H4 (cell line): ENCODE results near the gene TRPV2. TPM values are rescaled to one million over a fixed set of nuclear protein-coding genes. Genes with fewer than 3 reads are reported as not detected.
A peak's percentile ranks its signal among the peaks of the same experiment; 100 is the strongest.
"Not testable (repeated sequence)": the region's sequence is repeated elsewhere in the genome, so short reads cannot be mapped to it uniquely, and the experiment has no call there.

ENCODE experiments used
- DNase-seq: peaks from one replicate; pipeline ENCODE4 v3.0.0-alpha.2; 2015; ENCODE audit warnings: low spot score
- total RNA-seq: library from RNA; depleted of rRNA; stranded (reverse); fragments of >200 nt; shearing (Covaris generic); gene quantifications from 2 replicates; pipeline ENCODE4 v1.2.3, GENCODE V29; 2014; rRNA removed

The TRPV2 gene
- total RNA-seq = 4.8 and 5.5 TPM in 2 replicates

- peak; percentile 10 for DNase-seq
These were observed at the start of gene TRPV2 for GRCh38 chr17:16415031-16415924. TRPV2 (plus strand) TSS chr17:16415571; CDS start chr17:16417669, 2,098 bp downstream.

- DNase-seq = no peak
These were observed 43.6 kb upstream of the TRPV2 start for GRCh38 chr17:16371742-16372141.

- DNase-seq = no peak
These were observed 41.0 kb upstream of the TRPV2 start for GRCh38 chr17:16374146-16374938.

GRCh38 chr17:16377941-16378341 is 37.4 kb upstream of the TRPV2 start:
- DNase-seq = no peak

GRCh38 chr17:16378636-16379282 is 36.6 kb upstream of the TRPV2 start:
- DNase-seq = no peak

GRCh38 chr17:16379654-16380053 is 35.7 kb upstream of the TRPV2 start:
- DNase-seq = no peak

GRCh38 chr17:16380640-16381495 is 34.5 kb upstream of the TRPV2 start, which contains the start of gene UBB:
UBB (plus strand) TSS chr17:16381091; CDS start chr17:16381908, 817 bp downstream.
- DNase-seq = peak; percentile 97

- DNase-seq = no peak
These were observed 33.9 kb upstream of the TRPV2 start for GRCh38 chr17:16381496-16381820.

- DNase-seq = no peak
These were observed 32.2 kb upstream of the TRPV2 start for GRCh38 chr17:16383216-16383615.

- no peak for DNase-seq
These were observed 31.5 kb upstream of the TRPV2 start for GRCh38 chr17:16383772-16384287.

- no peak for DNase-seq
These were observed 30.8 kb upstream of the TRPV2 start for GRCh38 chr17:16384557-16384956.

GRCh38 chr17:16386126-16386507 is 29.3 kb upstream of the TRPV2 start:
- DNase-seq = not testable (repeated sequence)

GRCh38 chr17:16391451-16391850 is 23.9 kb upstream of the TRPV2 start:
- no peak for DNase-seq

GRCh38 chr17:16392491-16392890 is 22.9 kb upstream of the TRPV2 start:
- DNase-seq = not testable (repeated sequence)

GRCh38 chr17:16395887-16396286 is 19.5 kb upstream of the TRPV2 start:
- DNase-seq = not testable (repeated sequence)

GRCh38 chr17:16396693-16397092 is 18.7 kb upstream of the TRPV2 start:
- not testable (repeated sequence) for DNase-seq

- DNase-seq = peak; percentile 59
These were observed 16.8 kb upstream of the TRPV2 start for GRCh38 chr17:16398270-16399267.

GRCh38 chr17:16403847-16404246 is 11.5 kb upstream of the TRPV2 start:
- not testable (repeated sequence) for DNase-seq
